ENCODE measurements around the gene UBAC2.

Gene UBAC2

DNA sequence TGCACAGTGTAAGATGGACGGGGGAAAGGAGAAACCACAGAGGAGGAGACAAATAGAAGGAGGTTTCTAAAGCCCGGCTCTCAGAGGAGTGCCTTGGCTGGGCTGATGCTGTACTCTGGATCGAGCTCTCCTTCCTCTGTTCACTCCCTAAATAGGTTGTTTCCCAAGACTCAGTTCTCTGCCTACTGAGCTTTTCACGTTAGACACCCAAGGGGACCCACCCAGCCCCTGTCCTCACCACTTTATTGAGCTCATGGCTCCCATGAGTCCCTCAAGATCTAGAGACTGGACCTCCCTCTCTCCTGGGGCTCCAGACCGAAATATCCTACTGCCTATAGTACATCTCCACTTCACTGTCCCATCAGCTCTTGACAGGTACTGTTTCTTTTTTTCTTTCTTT, 144.7 kb downstream of the UBAC2 start:
- peaks cover 91% of the 10 kb centered on the region for H3K36me3 ChIP-seq (ENCODE audit: insufficient read depth, low read length)
- H3K9me2 ChIP-seq (ENCODE audit: low read depth, low read length) = no peaks in the 10 kb centered on the region
- peaks cover 96% of the 10 kb centered on the region for H3K4me1 ChIP-seq (ENCODE audit: insufficient read depth, low read length, severe bottlenecking)

DNA sequence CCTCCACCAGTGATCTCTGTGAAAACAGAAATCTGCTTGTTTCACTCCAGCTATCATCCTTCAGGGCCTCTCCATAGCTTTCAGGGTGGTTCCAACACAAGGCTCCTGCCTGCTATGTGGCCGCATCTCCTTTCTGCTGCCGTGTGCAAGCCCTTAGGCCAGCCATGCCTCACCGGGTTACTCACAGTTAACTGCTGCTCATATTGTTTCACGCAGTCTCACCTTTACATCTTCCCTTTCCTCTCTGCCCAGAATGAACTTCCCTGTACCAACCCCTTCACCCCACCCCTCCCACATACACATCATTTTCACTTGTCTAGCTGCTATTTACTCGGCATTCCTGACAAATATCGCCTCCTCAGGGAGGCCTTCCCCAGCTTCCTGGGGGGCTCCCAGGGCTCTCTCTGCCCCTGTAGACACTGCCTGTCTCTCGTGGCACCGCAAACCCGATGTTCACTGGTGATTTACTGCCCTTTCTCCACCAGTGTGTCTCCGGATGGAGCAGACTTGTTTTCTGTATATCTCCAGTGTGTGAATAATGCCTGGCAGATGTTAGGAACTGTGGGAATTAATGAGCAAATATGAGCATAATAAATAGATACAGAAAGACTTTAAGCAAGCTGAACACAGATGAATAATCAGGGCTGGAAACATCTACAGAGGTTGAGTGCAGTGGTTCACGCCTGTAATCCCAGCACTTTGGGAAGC, 145.8 kb downstream of the UBAC2 start:
- H3K4me1 ChIP-seq (ENCODE audit: insufficient read depth, low read length, severe bottlenecking) = peaks cover 97% of the 10 kb centered on the region
- H3K36me3 ChIP-seq (ENCODE audit: insufficient read depth, low read length) = peaks cover 89% of the 10 kb centered on the region
- peak overlapping the region; percentile 49 for H3K9ac ChIP-seq (ENCODE audit: low read length)
- no peak overlapping the region for H2AFZ ChIP-seq (ENCODE audit: low read length)
- H3K27me3 ChIP-seq (ENCODE audit: insufficient read depth, low read length) = no peaks in the 10 kb centered on the region
- H3K4me3 ChIP-seq (ENCODE audit: low read depth, low read length, poor library complexity, severe bottlenecking) = peak overlapping the region; percentile 82
- H4K20me1 ChIP-seq (ENCODE audit: insufficient read depth, low read length) = no peaks in the 10 kb centered on the region
- H3F3A ChIP-seq (ENCODE audit: insufficient read depth, low read length) = peaks cover 5% of the 10 kb centered on the region; the same call in 1 of the 2 replicates
- H3K27ac ChIP-seq (ENCODE audit: low read depth, low read length, poor library complexity, severe bottlenecking) = peak overlapping the region; percentile 99
- no peaks in the 10 kb centered on the region for H3K9me3 ChIP-seq (ENCODE audit: low read length)
- H3K9me2 ChIP-seq (ENCODE audit: low read depth, low read length) = no peaks in the 10 kb centered on the region
- H3K79me2 ChIP-seq (ENCODE audit: insufficient read depth, low read length) = peaks cover 92% of the 10 kb centered on the region
- peak overlapping the region; percentile 84 for H3K4me2 ChIP-seq (ENCODE audit: low read length)
- TF ChIP-seq CTCF (IDR thresholded peaks at IDR 0.05; ENCODE audit: low read length) (no peak), EZH2 (IDR thresholded peaks at IDR 0.05; ENCODE audit: borderline replicate concordance, low read length) (no peak)

More for the DNA sequence above, 144.7 kb downstream of the UBAC2 start:
- Histone ChIP-seq H3K27ac (ENCODE audit: low read depth, low read length, poor library complexity, severe bottlenecking) (peak overlapping the region; percentile 99), H3F3A (ENCODE audit: insufficient read depth, low read length) (peaks cover 5% of the 10 kb centered on the region; the same call in 1 of the 2 replicates), H2AFZ (ENCODE audit: low read length) (no peak overlapping the region), H3K9me3 (ENCODE audit: low read length) (no peaks in the 10 kb centered on the region), H3K79me2 (ENCODE audit: insufficient read depth, low read length) (peaks cover 92% of the 10 kb centered on the region), H4K20me1 (ENCODE audit: insufficient read depth, low read length) (no peaks in the 10 kb centered on the region), H3K9ac (ENCODE audit: low read length) (peak overlapping the region; percentile 98), H3K4me2 (ENCODE audit: low read length) (peak overlapping the region; percentile 84), H3K27me3 (ENCODE audit: insufficient read depth, low read length) (no peaks in the 10 kb centered on the region), H3K4me3 (ENCODE audit: low read depth, low read length, poor library complexity, severe bottlenecking) (peak overlapping the region; percentile 82)
- no peak for TF ChIP-seq EZH2 (IDR thresholded peaks at IDR 0.05; ENCODE audit: borderline replicate concordance, low read length)
- TF ChIP-seq CTCF (IDR thresholded peaks at IDR 0.05; ENCODE audit: low read length) = no peak

DNA sequence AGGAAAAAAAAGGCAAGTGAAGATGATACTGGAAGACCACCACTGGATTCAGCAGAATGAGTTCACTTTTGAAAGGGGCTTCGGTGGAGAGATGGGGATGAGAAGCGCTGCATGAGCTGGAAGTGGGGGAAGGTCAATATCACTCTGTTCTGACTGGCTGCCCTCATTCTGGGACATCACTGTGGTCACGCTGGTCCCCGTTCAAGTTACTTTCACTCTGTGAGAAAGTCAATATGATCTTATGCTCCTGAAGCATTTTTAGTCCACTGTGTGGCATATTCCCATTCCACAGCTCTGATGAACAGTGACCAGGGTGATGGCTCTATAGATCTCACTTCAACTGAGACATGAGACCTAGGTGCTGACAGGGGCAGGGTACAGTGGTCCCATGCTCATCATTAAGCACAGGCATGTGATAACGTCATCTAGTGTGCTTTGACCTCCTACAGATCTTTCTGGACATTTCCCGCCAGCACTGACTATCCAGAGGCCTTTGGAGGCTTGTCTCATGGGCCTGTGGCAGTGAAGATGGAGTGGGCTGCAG, 146.8 kb downstream of the UBAC2 start:
- H3K9me3 ChIP-seq (ENCODE audit: low read length) = no peaks in the 10 kb centered on the region
- H3K27ac ChIP-seq (ENCODE audit: low read depth, low read length, poor library complexity, severe bottlenecking) = peak overlapping the region; percentile 99
- peak overlapping the region; percentile 23 for H3K4me3 ChIP-seq (ENCODE audit: low read depth, low read length, poor library complexity, severe bottlenecking)
- no peaks in the 10 kb centered on the region for H4K20me1 ChIP-seq (ENCODE audit: insufficient read depth, low read length)
- H3K79me2 ChIP-seq (ENCODE audit: insufficient read depth, low read length) = peaks cover 92% of the 10 kb centered on the region
- H3K9me2 ChIP-seq (ENCODE audit: low read depth, low read length) = no peaks in the 10 kb centered on the region
- H3K4me2 ChIP-seq (ENCODE audit: low read length) = peak overlapping the region; percentile 84
- peak overlapping the region; percentile 42; the same call in 1 of the 2 replicates for H3K9ac ChIP-seq (ENCODE audit: low read length)
- H3K27me3 ChIP-seq (ENCODE audit: insufficient read depth, low read length) = no peaks in the 10 kb centered on the region
- H3K4me1 ChIP-seq (ENCODE audit: insufficient read depth, low read length, severe bottlenecking) = peaks cover 97% of the 10 kb centered on the region
- no peak overlapping the region for H2AFZ ChIP-seq (ENCODE audit: low read length)
- H3F3A ChIP-seq (ENCODE audit: insufficient read depth, low read length) = peaks cover 5% of the 10 kb centered on the region; the same call in 1 of the 2 replicates
- TF ChIP-seq EZH2 (IDR thresholded peaks at IDR 0.05; ENCODE audit: borderline replicate concordance, low read length) (no peak), CTCF (IDR thresholded peaks at IDR 0.05; ENCODE audit: low read length) (no peak)
- H3K36me3 ChIP-seq (ENCODE audit: insufficient read depth, low read length) = peaks cover 85% of the 10 kb centered on the region

All from OCI-LY1 (cell line).